Colonic mucosa (tissue), 4 donors: ENCODE data around the gene ASIC3. TPM values are rescaled to one million over a fixed set of nuclear protein-coding genes. Genes with fewer than 3 reads are reported as not detected.

Experiments
- DNase-seq: peaks from one replicate; pipeline ENCODE4 v3.0.0-alpha.2; 2020
- H3K27ac ChIP-seq: fragments of 200-600 bp; one replicate; pipeline ENCODE4 v1.8.0; 2021
- H3K27me3 ChIP-seq: fragments of 200-600 bp; one replicate; pipeline ENCODE4 v1.8.0; 2021
- H3K36me3 ChIP-seq: fragments of 200-600 bp; one replicate; pipeline ENCODE4 v1.8.0; 2021
- H3K4me1 ChIP-seq: fragments of 200-600 bp; one replicate; pipeline ENCODE4 v1.8.0; 2021; ENCODE audit warnings: mild to moderate bottlenecking
- H3K4me3 ChIP-seq: fragments of 200-600 bp; one replicate; pipeline ENCODE4 v1.8.0; 2021
- H3K9ac ChIP-seq, 2 donors: one replicate each; pipeline ENCODE4 v1.7.0; 2013; ENCODE audit warnings: control low read depth in 2 of 2, low read depth in 2 of 2, low read length in 2 of 2
- H3K9me3 ChIP-seq: fragments of 200-600 bp; one replicate; pipeline ENCODE4 v1.8.0; 2021
- intact Hi-C: fragments of 100-400 bp; cut with DNase I; formaldehyde crosslinking; loops from one replicate; pipeline ENCODE4 v1.14.1; 2022
- total RNA-seq, 2 donors: library from RNA; stranded (reverse); fragmentation: NEBNext Ultra II Directional in 1 of 2; extraction: Animal tissue kit (Norgen Biotek cat#: 25700) in 1 of 2; gene quantifications; one replicate each; pipeline ENCODE4 v1.2.1, GENCODE V29; 2021
- TF ChIP-seq, protein P1 (sequence below): fragments of 200-600 bp; IDR thresholded peaks from one replicate; pipeline ENCODE4 v1.8.0; 2022; ENCODE audit warnings: antibody characterized with exemption, mild to moderate bottlenecking
- donor health status: healthy.
- donor health status: DM: no; HTN: no; CAD: no.
- donor health status: DM: no; HTN: no; CAD: no.

ASIC3 gene
- total RNA-seq, 2 donors from 2014 or later, result 1.0 to 2.2 TPM

DNA sequence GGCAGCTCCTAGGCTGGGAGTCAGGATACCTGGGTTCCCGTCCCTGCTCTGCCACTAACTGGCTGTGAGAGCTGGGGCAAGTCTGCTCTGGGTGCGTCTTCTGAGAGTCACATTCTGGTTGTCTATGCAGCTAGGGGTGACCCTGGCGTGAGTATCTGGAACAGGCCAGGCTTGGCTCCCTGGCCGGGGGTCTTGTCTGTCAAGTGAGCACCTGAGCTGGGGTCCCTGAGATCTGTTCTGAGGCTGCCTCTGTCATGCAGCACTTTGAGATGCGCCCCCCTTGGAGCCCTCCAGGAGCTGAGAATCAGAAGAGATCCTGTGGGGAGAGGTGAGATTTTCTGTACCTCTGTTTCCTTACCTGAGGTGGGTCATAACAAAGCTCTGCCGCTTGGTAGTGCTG is 45.4 kb downstream of the ASIC3 start:
- intact Hi-C loops, result no loop called here
- TF ChIP-seq, protein P1, sequence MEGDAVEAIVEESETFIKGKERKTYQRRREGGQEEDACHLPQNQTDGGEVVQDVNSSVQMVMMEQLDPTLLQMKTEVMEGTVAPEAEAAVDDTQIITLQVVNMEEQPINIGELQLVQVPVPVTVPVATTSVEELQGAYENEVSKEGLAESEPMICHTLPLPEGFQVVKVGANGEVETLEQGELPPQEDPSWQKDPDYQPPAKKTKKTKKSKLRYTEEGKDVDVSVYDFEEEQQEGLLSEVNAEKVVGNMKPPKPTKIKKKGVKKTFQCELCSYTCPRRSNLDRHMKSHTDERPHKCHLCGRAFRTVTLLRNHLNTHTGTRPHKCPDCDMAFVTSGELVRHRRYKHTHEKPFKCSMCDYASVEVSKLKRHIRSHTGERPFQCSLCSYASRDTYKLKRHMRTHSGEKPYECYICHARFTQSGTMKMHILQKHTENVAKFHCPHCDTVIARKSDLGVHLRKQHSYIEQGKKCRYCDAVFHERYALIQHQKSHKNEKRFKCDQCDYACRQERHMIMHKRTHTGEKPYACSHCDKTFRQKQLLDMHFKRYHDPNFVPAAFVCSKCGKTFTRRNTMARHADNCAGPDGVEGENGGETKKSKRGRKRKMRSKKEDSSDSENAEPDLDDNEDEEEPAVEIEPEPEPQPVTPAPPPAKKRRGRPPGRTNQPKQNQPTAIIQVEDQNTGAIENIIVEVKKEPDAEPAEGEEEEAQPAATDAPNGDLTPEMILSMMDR, result no peak
- no peaks in the 10 kb centered on the region for H3K9me3 ChIP-seq
- no peak overlapping the region for H3K9ac ChIP-seq
- no peaks in the 10 kb centered on the region for H3K27me3 ChIP-seq
- no peak overlapping the region for H3K4me3 ChIP-seq
- no peaks in the 10 kb centered on the region for H3K36me3 ChIP-seq
- peaks cover 4% of the 10 kb centered on the region for H3K4me1 ChIP-seq
- DNase-seq, result no peak
- H3K27ac ChIP-seq, result no peak overlapping the region

DNA sequence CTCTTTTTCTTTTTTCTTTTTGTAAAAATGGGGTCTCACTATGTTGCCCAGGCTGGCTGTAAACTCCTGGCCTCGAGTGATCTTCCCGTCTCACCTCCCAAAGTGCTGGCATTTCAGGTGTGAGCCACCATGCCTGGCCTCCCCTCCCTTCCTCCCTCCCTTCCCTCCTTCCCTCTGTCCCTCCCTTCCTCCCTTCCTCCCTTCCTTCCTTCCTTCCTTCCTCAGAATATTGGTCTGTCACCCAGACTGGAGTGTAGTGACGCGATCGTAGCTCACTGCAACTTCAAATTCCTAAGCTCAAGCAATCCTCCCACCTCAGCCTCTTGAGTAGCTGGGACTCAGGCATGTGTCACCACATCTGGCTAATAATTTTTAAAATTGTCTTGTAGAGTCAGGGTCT is 46.3 kb downstream of the ASIC3 start:
- Histone ChIP-seq H3K4me1 (peaks cover 4% of the 10 kb centered on the region), H3K9ac (no peak overlapping the region), H3K9me3 (no peaks in the 10 kb centered on the region), H3K36me3 (no peaks in the 10 kb centered on the region), H3K4me3 (no peak overlapping the region), H3K27me3 (no peaks in the 10 kb centered on the region), H3K27ac (no peak overlapping the region)
- TF ChIP-seq, protein P1, result no peak
- no peak for DNase-seq
- intact Hi-C loops, result no loop called here

DNA sequence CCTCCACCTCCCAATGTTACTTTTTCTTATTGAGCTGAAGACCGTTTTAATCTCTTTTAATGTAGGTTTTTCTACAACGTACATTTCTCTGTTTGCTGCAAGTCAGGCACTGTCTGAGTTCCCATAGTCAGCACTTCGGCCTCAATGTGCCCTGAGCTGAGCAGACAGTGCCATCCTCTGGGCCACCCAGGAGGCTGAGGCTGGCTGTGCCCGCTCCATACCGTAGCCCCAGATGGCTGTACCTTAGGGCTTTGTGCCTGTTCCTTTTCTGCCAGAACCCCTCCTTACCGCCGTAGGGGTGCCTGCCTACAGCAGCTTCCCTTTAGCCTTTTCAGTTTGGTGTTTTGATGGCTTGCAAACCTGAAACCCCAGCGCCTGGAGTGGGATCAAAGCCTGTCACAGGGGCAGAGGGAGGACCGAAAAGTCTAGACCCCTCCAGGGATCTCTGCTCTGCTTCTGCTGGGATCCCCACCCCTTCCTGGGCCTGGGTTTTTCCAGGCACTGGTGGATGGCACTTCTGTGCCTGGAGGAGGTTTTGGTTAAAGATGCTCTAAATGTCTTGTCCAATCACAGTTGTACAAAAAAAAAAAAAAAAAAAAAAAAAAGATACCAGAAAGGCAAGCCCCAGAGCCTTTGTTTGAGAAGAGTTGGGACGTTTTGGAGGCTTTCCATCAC is 46.9 kb downstream of the ASIC3 start:
- H3K4me3 ChIP-seq, result no peak overlapping the region
- no peak overlapping the region for H3K27ac ChIP-seq
- intact Hi-C loops, result no loop called here
- peaks cover 4% of the 10 kb centered on the region for H3K4me1 ChIP-seq
- DNase-seq, result no peak
- no peak overlapping the region for H3K9ac ChIP-seq
- no peaks in the 10 kb centered on the region for H3K27me3 ChIP-seq
- no peaks in the 10 kb centered on the region for H3K9me3 ChIP-seq
- TF ChIP-seq, protein P1, result no peak
- no peaks in the 10 kb centered on the region for H3K36me3 ChIP-seq

DNA sequence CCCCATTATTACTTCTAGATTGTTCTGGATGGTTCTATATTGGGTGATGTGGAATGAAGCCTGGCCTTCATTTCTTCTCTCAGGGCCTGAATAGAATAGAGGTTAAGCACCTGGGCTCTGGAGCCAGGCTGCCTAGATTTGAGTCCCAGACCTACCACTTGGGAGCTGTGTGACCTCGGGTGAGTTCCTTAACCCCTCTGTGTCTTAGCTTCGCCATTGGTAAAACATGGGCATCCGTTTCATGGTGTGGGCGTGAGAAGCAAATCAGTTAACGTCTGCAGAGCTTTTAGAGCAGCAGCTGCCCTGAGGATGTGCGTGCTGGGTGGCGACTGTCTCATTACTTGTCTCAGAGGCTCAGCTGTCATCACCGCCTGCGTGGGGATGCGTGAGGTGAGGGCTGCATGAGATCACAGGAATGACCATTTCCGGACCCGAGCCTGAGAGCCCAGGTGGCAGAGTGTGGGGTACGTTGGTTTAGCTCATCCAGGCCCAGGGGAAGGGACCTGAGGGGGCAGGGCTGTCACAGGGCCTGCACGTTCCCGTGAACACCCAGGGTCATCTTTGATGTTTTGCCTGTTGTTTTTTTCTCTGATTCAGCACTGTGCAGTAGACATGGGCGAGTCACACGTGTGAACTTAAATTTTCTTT is 47.6 kb downstream of the ASIC3 start:
- Histone ChIP-seq H3K9me3 (no peaks in the 10 kb centered on the region), H3K4me1 (peaks cover 4% of the 10 kb centered on the region), H3K4me3 (no peak overlapping the region), H3K36me3 (no peaks in the 10 kb centered on the region), H3K9ac (no peak overlapping the region), H3K27me3 (no peaks in the 10 kb centered on the region), H3K27ac (no peak overlapping the region)
- no peak for DNase-seq
- TF ChIP-seq, protein P1, result no peak
- intact Hi-C loops, result no loop called here

DNA sequence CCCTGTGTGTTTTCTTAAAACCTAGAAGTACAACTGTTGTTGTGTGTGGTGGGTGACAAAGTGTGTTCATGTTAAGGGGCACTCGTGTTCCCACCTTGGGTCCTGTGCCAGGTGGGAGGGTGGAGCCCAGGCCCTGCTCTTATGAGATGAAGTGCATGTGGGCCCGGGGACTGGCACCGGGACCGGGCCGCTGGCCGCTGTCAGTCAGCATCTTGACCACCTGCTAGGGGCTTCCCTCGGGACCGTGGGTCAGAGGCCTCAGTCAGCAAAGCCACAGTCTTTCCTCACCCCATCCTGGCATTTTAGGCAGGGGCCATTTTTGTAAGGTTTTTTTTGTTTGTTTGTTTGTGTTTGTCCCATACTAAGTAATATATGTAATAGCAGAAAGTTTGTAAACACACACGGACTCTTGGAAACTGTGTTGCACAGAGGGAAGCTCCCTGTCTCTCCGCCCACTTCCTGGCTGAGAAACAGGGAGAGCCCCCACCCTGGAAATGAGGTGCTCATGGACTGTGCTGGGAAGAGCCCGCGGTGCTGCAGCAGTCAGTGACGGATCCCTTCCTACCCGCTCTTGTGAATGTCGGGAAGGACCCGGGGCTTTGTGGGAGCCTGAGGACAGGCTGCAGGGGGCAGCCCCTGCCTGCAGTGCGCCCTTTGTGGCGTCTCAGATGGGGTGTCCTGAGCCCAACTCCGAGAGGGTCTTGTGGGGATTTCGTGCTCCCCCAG is 51.3 kb downstream of the ASIC3 start:
- H3K4me1 ChIP-seq, result no peaks in the 10 kb centered on the region
- no peak overlapping the region for H3K4me3 ChIP-seq
- H3K9ac ChIP-seq, result no peak overlapping the region
- TF ChIP-seq, protein P1, result no peak
- H3K27ac ChIP-seq, result no peak overlapping the region
- H3K9me3 ChIP-seq, result no peaks in the 10 kb centered on the region
- H3K36me3 ChIP-seq, result no peaks in the 10 kb centered on the region
- H3K27me3 ChIP-seq, result no peaks in the 10 kb centered on the region
- intact Hi-C loops, result no loop called here
- no peak for DNase-seq
